Endometrial microvascular endothelial cells (primary cell): ENCODE data around the gene TENM4. TPM values are rescaled to one million over a fixed set of nuclear protein-coding genes. Genes with fewer than 3 reads are reported as not detected.
"Not testable (repeated sequence)": the region's sequence is repeated elsewhere in the genome, so short reads cannot be mapped to it uniquely, and the experiment has no call there.

Experiments
- in situ Hi-C: cut with HindIII; loops from 2 replicates; pipeline ENCODE4 v1.10.0; 2017; ENCODE audit warnings: low sequenced_read_pairs, low pct_unique_long_range_greater_than_20kb; ENCODE audit errors: inconsistent ontology term
- total RNA-seq: library from RNA; depleted of rRNA; stranded (reverse); fragments of >200 nt; gene quantifications from one replicate; pipeline ENCODE4 v1.2.3, GENCODE V29; 2015; ENCODE audit errors: inconsistent ontology term

The TENM4 gene
- total RNA-seq, 1 donor from 2014 or later: 1.4 TPM

- in situ Hi-C loops: no loop called here
Observed at GRCh38 chr11:78853521-78853920, 587.3 kb downstream of the TENM4 start.

DNA sequence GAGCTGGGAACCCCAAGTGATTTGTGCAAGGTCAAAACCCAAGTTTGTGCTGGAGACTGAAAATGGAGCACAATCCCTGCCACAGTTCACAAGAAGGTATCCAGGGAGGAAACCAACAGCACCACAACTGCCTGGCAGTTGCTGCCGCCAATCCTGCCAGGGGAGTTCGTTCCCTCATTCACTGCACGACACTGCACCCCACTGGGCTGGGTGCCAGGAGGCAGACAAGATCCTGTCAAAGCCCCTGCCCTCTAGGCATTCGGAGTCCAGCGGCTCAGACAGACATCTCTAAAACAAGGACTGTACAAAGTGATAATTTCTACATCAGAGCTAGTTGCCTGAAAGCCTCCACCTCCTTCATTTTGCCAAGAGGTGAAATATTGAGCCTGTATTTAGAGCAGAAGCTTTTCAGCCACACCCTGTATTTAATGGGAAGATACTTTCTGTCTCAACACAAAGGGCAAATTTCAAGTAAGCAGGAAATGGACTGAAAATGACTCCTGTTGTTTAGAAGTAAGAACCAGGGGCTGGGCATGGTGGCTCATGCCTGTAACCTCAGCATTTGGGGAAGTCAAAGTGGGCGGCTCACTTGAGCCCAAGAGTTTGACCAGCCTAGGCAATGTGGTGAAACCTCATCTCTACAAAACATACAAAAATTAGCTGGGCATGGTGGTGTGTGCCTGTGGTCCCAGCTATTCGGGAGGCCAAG lies 588.8 kb downstream of the TENM4 start:
- in situ Hi-C loops: no loop called here

GRCh38 chr11:78850078-78850477 lies 590.8 kb downstream of the TENM4 start:
- in situ Hi-C loops: no loop called here

DNA sequence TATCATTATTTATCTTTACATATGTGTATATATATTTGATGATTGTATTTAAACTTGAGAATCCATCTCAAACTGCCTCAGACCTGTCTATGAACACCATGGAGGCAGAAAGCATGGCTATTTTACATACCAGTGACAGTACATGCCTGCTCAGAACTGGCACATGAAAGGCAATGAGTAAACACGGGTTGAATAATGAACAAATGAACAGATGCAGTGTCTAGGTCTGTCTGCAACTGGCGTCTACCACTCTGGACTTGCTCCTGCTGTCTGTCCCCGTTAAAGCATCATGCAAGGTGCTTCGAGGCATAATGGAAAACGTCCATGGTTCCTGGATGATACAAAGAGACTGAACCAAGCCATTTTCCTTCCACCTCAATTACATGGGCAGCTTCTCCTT lies 594.6 kb downstream of the TENM4 start:
- in situ Hi-C loops: no loop called here

- in situ Hi-C loops: no loop called here
Observed at GRCh38 chr11:78845496-78845895, 595.3 kb downstream of the TENM4 start.

DNA sequence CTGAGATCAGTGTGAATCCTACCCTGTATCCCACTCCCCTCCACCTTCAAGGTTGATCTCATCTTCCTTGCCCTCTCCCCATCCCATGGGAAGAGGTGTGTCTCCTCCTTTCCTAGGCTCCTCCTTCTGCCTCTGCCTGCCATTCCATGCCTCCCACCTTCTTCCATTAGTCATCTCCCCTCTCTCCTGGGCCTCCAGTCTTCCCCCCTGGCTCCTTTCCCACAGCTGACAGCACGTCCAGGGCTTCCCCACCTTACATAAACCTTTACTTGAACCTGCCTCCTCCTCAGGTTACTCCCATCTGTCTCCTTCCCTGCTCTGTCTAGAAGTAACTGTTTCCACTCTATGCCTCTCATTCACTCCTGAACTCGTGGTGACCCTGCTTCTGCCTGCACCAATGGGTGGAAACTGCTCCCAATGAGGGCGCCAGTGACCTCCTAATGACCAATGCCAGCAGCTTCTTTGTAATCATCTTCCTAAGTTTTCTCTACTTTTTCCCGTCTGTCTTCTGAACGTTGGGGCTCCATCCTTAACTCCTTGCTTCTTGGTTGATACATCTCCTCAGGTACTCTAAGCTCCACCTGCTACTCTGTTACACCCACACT lies 599.3 kb downstream of the TENM4 start:
- in situ Hi-C loops: no loop called here

DNA sequence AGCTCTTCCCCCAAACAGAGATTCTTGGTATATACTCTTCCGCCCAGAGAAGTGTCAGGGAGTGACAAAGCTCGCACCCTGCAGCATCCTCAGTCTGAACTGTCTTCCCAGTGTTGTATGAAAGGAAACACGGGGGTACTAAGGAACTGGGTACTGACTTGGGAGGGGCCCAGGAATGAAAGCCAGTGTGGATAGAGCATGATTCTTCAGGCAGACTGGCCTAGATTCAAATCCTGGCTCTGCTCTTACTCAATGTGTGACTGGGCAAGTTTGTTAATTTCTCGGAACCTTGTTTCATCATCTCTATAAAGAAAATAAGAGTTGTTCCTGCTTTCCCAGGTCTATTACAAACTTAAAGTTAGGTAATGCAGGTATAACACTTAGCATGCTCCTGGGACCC lies 600.2 kb downstream of the TENM4 start:
- in situ Hi-C loops: no loop called here

DNA sequence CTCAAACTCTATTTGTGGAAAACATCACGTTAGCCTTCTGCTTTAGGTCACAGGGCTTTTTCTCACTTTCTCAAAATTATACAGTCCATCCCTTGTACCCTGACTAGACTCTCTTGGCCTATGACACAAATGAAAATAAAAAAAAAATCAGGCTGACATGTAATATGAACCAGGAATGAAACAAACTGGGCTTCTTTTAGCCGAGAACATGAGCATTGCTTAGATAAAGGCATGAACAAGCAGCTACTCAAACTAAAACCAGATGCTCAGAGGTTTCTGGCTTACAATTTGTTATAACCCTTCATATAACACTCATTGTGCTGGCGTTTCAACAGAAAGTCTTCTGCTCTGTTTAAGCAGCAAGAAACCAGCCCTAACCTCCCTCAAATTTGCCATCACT lies 600.6 kb downstream of the TENM4 start:
- in situ Hi-C loops: no loop called here

DNA sequence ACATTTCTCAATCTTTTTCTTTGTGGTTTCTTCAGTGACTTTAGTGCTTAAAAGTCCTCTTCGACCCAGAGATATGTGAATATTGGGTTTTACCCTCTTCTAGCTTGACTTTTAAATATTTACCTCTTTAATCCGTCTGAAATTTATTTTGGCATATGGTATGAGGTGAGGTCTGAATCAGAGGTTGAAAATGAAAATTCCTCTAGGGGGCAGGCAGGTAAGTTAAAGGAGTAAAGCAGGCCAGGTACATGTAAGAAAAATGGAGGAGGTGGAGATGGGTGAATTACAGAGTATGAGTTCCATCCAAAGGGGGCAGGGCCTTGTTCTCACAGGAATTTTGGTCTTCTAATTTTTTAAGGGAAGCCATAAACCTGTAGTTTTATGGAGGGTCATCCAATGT lies 602.4 kb downstream of the TENM4 start:
- in situ Hi-C loops: no loop called here

- in situ Hi-C loops: no loop called here
Observed at GRCh38 chr11:78835646-78836045, 605.2 kb downstream of the TENM4 start.

- in situ Hi-C loops: no loop called here
Observed at GRCh38 chr11:78834886-78835285, 605.9 kb downstream of the TENM4 start.

DNA sequence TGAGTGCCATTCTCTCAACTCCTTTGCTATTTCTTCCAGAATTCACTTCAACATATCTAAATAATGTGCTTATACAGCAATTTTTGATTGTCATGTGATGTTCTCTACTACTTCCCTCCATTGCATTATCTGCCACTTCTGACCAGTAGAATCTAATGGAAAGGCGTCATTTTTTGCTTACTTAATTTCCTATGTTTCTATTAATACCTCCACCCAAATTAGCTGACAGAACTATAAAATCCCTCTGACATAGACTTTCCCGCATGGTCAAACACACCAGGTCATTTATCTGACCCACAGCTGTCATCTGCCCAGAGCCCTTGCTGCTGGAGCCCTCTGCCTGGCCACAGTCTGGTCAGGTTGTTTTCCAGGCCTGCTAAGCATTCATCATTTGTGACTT lies 607.6 kb downstream of the TENM4 start:
- in situ Hi-C loops: no loop called here

DNA sequence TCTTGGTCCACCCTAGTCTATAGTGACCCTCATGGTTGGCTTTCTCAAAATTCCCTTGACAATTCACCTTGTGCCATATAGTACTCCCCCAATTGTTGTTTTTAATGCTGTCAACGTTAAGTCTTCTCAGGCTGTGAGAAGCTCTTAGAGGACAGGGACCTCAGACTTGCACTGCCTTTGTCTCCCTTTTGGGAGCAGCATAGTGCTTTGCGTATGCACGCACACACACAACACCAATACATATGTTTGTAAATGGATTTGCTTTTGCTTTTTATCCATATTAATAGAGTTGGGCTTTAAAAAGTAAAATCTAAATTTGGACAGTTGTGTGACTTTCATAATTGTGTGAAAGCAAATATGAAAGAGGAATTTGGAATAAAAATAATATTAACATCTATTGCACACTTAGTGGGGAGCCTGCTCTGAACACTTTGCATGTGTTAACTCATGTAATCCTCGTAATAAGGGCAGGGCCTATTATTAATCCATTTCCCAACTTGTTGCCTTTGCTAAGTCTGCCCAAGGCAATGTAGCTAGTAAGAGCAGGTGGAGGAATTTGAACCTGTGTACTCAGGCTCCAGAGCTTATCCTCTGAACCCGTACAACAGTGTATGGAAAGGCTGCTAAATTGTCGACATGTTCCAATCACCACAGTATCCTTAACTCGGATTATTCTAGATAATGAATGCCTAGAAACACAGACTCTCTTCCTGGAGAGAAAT lies 608.4 kb downstream of the TENM4 start:
- in situ Hi-C loops: no loop called here

DNA sequence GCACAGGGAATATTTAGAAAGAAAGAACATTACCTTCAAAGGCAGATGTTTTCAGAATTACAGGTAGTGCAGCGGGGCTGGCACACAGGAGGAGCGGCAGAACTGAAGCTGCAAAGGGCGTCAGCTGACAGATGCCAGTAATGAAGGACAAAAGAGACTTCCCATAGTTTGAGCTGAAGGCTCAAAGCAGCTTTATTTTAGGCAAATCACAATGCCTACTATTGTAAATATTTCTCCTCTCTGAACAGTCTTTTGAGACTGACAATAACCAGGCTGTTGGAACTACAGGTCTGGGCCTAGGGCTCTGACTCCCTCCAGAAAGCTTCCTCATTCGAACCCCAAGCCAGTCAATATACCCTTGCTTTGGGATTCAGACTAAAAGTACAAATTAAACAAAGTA lies 609.3 kb downstream of the TENM4 start:
- in situ Hi-C loops: no loop called here

GRCh38 chr11:78830277-78830819 lies 610.5 kb downstream of the TENM4 start:
- in situ Hi-C loops: no loop called here

GRCh38 chr11:78829146-78829545 lies 611.7 kb downstream of the TENM4 start:
- in situ Hi-C loops: no loop called here

DNA sequence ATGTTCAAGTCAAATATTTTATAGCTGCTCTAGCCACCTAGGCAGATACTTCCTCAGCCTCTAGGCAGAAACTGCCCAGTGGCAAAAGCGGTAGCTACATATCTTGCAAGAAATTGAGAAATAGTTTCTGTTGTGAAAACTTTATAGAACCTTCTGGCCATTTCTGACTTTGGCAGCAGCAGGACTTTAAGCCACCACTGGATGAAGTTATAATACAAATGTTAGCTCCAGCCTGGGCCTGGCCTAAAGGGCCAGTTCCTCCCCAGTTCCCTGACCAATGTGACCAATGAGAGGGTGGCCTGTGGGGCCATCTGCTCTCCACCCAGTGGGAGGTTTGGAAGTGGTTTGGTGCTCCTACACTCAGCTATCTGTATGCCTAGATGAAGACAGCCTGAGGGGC lies 612.2 kb downstream of the TENM4 start:
- in situ Hi-C loops: no loop called here

DNA sequence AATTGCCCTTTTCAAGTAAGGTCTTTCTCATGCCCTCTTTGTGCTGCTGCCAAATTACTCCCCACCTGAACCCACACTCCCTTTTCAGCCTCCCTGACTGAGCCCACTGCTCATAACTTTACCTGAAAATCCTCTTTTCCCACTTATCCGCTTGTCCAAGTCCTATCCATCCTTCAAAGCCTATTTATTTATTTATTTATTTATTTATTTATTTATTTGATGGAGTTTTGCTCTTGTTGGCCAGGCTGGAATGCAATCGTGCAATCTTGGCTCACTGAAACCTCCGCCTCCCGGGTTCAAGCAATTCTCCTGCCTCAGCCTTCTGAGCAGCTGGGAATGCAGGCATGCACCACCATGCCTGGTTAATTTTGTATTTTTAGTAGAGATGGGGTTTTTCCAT lies 613.5 kb downstream of the TENM4 start:
- in situ Hi-C loops: not testable (repeated sequence)

- in situ Hi-C loops: no loop called here
Observed at GRCh38 chr11:78825591-78826020, 615.2 kb downstream of the TENM4 start.

GRCh38 chr11:78823588-78823987 lies 617.2 kb downstream of the TENM4 start:
- in situ Hi-C loops: no loop called here
